Measurements from ENCODE around the gene CERS4. TPM values are rescaled to one million over a fixed set of nuclear protein-coding genes. Genes with fewer than 3 reads are reported as not detected.

CERS4 gene
- polyA plus RNA-seq, 1 experiment, result 7.6 TPM

DNA sequence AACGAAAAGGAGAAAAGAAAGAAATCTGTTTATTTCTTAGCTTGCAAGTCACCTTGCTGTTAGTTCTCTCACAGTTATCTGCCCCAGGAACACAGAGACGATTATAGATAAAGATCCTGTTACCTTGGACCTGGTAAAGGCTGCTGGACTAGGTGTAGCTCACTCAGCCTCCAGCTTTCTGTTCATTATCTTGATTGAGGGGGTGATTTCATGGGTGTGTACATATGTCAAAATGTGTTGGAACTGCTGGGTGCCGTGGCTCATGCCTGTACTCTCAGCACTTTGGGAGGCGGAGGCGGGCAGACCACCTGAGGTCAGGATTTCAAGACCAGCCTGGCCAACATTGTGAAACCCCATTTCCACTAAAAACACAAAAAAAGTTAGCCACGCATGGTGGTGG, 27.9 kb downstream of the CERS4 start:
- Histone ChIP-seq H3K27me3 (ENCODE audit: control insufficient read depth, insufficient read depth, low read length) (no peaks in the 10 kb centered on the region), H3K4me3 (ENCODE audit: low read depth, low read length) (no peak overlapping the region), H3K36me3 (ENCODE audit: control insufficient read depth, insufficient read depth, low read length) (no peaks in the 10 kb centered on the region)
- ChIA-PET CTCF (no interaction called here), POLR2A (no interaction called here)
- TF ChIP-seq, protein P1, sequence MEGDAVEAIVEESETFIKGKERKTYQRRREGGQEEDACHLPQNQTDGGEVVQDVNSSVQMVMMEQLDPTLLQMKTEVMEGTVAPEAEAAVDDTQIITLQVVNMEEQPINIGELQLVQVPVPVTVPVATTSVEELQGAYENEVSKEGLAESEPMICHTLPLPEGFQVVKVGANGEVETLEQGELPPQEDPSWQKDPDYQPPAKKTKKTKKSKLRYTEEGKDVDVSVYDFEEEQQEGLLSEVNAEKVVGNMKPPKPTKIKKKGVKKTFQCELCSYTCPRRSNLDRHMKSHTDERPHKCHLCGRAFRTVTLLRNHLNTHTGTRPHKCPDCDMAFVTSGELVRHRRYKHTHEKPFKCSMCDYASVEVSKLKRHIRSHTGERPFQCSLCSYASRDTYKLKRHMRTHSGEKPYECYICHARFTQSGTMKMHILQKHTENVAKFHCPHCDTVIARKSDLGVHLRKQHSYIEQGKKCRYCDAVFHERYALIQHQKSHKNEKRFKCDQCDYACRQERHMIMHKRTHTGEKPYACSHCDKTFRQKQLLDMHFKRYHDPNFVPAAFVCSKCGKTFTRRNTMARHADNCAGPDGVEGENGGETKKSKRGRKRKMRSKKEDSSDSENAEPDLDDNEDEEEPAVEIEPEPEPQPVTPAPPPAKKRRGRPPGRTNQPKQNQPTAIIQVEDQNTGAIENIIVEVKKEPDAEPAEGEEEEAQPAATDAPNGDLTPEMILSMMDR (IDR thresholded peaks at IDR 0.05; ENCODE audit: insufficient read depth, low read depth, low read length), result no peak
- no peak for DNase-seq (ENCODE audit: low read depth)

DNA sequence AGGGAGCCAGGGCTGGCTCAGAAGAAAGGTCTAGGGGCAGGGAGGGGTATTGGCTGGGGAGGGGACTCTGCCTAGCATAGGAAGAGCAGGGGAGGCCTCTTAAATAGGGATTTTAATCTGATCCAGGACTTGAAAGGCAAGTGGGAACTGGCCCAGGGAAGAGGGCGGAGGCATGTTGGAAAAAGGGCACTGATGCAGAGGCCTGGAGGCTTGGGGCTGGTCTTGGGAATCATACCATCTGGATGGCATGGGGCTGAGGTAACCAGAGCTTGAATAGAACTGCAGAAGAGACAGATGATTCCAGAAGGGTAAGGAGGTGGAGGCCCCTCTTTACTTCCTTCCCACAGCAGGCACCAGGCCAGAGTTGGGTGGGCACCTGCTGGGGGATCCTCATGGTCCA, 29.1 kb downstream of the CERS4 start:
- H3K4me3 ChIP-seq (ENCODE audit: low read depth, low read length), result no peak overlapping the region
- no peak for DNase-seq (ENCODE audit: low read depth)
- POLR2A ChIA-PET, result no interaction called here
- TF ChIP-seq, protein P1 (IDR thresholded peaks at IDR 0.05; ENCODE audit: insufficient read depth, low read depth, low read length), result no peak
- H3K27me3 ChIP-seq (ENCODE audit: control insufficient read depth, insufficient read depth, low read length), result no peaks in the 10 kb centered on the region
- CTCF ChIA-PET, result interaction anchor here (0.6 to 1.7 kb wide), 3 partner anchors 83 to 321 kb away, joined by 3 to 4 read pairs (median 3); no protein-coding TSS in a partner anchor
- H3K36me3 ChIP-seq (ENCODE audit: control insufficient read depth, insufficient read depth, low read length), result no peaks in the 10 kb centered on the region

DNA sequence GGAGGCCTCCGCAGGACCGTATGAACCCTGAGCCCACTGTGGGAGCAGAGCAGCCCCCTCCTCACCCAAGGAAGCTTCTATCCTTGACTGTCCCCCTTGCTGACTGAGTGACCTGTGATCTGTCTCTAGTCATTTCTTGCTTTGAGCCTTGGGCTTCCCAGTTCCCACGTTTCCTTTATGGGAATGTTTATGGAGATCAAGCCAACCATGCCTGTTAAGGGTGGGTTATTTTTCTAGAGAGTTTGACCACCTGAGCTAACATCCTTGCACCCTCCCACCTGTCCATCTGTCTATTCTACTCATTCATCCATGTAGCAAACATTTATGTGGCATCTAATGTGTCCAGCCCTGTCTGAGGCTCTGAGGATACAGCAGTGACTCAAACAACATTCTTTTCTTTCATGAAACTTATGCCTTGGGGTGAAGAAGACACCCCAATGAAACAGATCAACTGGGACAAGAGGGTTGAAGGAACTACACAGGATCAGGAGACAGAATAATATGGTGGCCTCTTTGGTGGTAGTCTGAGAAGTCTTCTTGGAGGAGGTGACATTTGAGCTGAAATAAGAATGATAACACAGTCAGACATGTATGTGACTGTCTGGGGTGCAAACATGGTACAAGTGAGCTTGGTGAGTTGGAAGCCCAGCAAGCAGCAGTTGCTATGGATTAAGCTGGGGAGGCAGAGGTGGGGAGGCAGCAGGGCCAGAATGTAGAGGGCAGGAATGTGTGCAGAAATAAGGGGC, 30.5 kb downstream of the CERS4 start:
- ChIA-PET POLR2A (interaction anchor here (0.6 kb wide), 1 partner anchor 311 kb away, joined by 4 read pairs; no protein-coding TSS in a partner anchor), CTCF (interaction anchor here (1.7 to 4.6 kb wide), 2 partner anchors 12 to 85 kb away, joined by 4 to 34 read pairs; no protein-coding TSS in a partner anchor)
- TF ChIP-seq, protein P1 (IDR thresholded peaks at IDR 0.05; ENCODE audit: insufficient read depth, low read depth, low read length), result no peak
- H3K36me3 ChIP-seq (ENCODE audit: control insufficient read depth, insufficient read depth, low read length), result no peaks in the 10 kb centered on the region
- DNase-seq (ENCODE audit: low read depth), result no peak
- no peaks in the 10 kb centered on the region for H3K27me3 ChIP-seq (ENCODE audit: control insufficient read depth, insufficient read depth, low read length)
- H3K4me3 ChIP-seq (ENCODE audit: low read depth, low read length), result no peak overlapping the region

DNA sequence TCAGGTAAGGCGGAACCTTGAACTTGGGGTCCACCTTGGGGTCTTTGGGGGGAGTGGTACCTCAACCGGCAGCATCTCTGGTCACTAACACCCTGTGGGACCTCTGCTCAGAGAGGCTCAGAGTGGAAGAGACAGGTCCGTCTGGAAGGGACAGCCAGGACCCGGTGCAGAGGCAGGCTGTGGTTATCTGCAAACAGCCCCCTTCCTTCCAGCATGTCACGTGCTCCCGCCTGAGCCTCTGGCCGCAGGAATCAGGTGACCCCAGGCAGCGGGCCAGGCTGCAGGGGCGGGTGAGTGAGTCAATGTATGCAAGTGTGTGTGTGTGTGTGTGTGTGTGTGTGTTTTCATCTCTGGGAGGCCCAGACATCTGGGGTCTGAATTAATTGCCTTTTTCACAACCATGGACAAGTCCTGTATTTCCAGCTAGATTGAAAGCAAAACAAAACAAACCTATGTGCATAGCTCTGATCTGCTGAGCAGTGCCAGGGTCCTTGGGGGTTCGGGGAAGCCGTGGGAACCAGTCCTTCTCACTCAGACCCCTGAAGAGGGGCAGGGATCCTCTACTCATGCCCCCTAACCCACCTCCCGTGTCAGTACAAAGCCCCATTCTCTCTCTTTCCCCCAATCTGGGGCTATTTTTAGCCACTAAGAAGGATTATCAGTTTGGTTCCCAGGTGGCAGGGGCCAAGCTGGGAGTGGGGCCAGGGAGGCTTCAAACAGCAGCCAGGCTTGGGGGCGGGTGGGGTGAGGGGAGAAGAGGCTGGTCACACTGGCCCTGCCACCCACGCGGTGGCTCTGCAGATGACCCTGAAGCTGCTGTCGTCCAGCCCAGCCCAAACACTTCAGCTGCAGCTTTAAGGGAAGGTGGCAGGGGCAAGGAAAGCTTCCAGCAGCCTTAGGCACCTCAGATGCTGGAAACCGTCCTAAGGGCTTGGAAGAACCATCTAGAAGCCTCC, 31.4 kb downstream of the CERS4 start:
- ChIA-PET CTCF (interaction anchor here (0.8 to 4.6 kb wide), 4 partner anchors 11 to 270 kb away, joined by 3 to 34 read pairs (median 4); no protein-coding TSS in a partner anchor), POLR2A (no interaction called here)
- Histone ChIP-seq H3K36me3 (ENCODE audit: control insufficient read depth, insufficient read depth, low read length) (no peaks in the 10 kb centered on the region), H3K4me3 (ENCODE audit: low read depth, low read length) (no peak overlapping the region), H3K27me3 (ENCODE audit: control insufficient read depth, insufficient read depth, low read length) (no peaks in the 10 kb centered on the region)
- TF ChIP-seq, protein P1 (IDR thresholded peaks at IDR 0.05; ENCODE audit: insufficient read depth, low read depth, low read length), result no peak
- DNase-seq (ENCODE audit: low read depth), result peak; percentile 47

DNA sequence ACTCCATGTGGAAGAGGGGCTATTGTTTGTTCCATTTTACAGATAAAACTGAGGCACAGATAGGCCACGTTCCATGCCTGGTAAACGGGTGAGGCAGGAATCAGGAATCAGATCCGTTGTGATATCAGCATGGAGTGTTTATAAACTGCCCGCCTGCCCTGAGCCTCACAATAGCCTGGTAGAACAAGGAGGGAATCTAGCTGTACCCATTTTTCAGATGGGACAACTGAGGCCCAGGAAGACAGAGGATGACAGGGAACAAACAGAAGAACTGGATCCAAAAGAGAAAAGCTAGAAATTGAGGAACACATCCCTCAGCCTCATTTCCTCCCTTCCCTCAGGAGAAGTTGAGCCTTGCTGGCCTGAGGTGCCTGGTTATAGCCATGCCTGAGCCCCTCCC, 32.5 kb downstream of the CERS4 start:
- CTCF ChIA-PET, result interaction anchor here (4.6 kb wide), 1 partner anchor 10 kb away, joined by 34 read pairs; no protein-coding TSS in a partner anchor
- Histone ChIP-seq H3K4me3 (ENCODE audit: low read depth, low read length) (no peak overlapping the region), H3K27me3 (ENCODE audit: control insufficient read depth, insufficient read depth, low read length) (no peaks in the 10 kb centered on the region), H3K36me3 (ENCODE audit: control insufficient read depth, insufficient read depth, low read length) (no peaks in the 10 kb centered on the region)
- TF ChIP-seq, protein P1 (IDR thresholded peaks at IDR 0.05; ENCODE audit: insufficient read depth, low read depth, low read length), result no peak
- no peak for DNase-seq (ENCODE audit: low read depth)
- POLR2A ChIA-PET, result no interaction called here
